GM23248 (cell line): Measurements from ENCODE around the gene SEBOX. TPM values are rescaled to one million over a fixed set of nuclear protein-coding genes. Genes with fewer than 3 reads are reported as not detected.
A peak's percentile ranks its signal among the peaks of the same experiment; 100 is the strongest.
"Not testable (repeated sequence)": the region's sequence is repeated elsewhere in the genome, so short reads cannot be mapped to it uniquely, and the experiment has no call there.

ENCODE experiments used
- DNase-seq: peaks from one replicate; pipeline ENCODE4 v3.0.0-alpha.2; 2015
- H2AFZ ChIP-seq: fragments of 200-600 bp; sonication (generic); 2 replicates; pipeline ENCODE4 v1.6.1; 2016; ENCODE audit warnings: antibody characterized with exemption
- H3F3A ChIP-seq: fragments of 200-600 bp; sonication (generic); 2 replicates; pipeline ENCODE4 v1.6.1; 2016; ENCODE audit warnings: mild to moderate bottlenecking, antibody characterized with exemption, mixed run types; ENCODE audit not compliant: insufficient read depth
- H3K27ac ChIP-seq: fragments of 200-600 bp; sonication (generic); 2 replicates; pipeline ENCODE4 v1.5.1; 2016; ENCODE audit warnings: mild to moderate bottlenecking
- H3K27me3 ChIP-seq: fragments of 200-600 bp; sonication (generic); replicated peaks from 2 replicates; pipeline ENCODE4 v1.6.1; 2016; ENCODE audit warnings: mild to moderate bottlenecking; ENCODE audit not compliant: insufficient read depth
- H3K36me3 ChIP-seq: fragments of 200-600 bp; sonication (generic); 2 replicates; pipeline ENCODE4 v1.6.1; 2016; ENCODE audit warnings: low read depth, mild to moderate bottlenecking
- H3K4me1 ChIP-seq: fragments of 200-600 bp; sonication (generic); 2 replicates; pipeline ENCODE4 v1.6.1; 2016; ENCODE audit warnings: mild to moderate bottlenecking; ENCODE audit not compliant: insufficient read depth
- H3K4me2 ChIP-seq: fragments of 200-600 bp; sonication (generic); one replicate; pipeline ENCODE4 v1.6.1; 2016; ENCODE audit warnings: mild to moderate bottlenecking; ENCODE audit not compliant: unreplicated experiment
- H3K4me3 ChIP-seq: fragments of 200-600 bp; sonication (generic); 2 replicates; pipeline ENCODE4 v1.5.1; 2016; ENCODE audit warnings: mild to moderate bottlenecking
- H3K79me2 ChIP-seq: fragments of 200-600 bp; sonication (generic); 2 replicates; pipeline ENCODE4 v1.6.1; 2016; ENCODE audit warnings: mild to moderate bottlenecking; ENCODE audit not compliant: insufficient read depth
- H3K9ac ChIP-seq: fragments of 200-600 bp; sonication (generic); 2 replicates; pipeline ENCODE4 v1.6.1; 2016; ENCODE audit warnings: mild to moderate bottlenecking
- H3K9me2 ChIP-seq: fragments of 200-600 bp; sonication (generic); 2 replicates; pipeline ENCODE4 v1.6.1; 2016; ENCODE audit warnings: mixed run types, mild to moderate bottlenecking, moderate library complexity; ENCODE audit not compliant: insufficient read depth
- H3K9me3 ChIP-seq: fragments of 200-600 bp; sonication (generic); one replicate; pipeline ENCODE4 v1.6.1; 2017; ENCODE audit warnings: low read depth
- H4K20me1 ChIP-seq: fragments of 200-600 bp; sonication (generic); 2 replicates; pipeline ENCODE4 v1.6.0; 2016; ENCODE audit not compliant: insufficient read depth
- EZH2 ChIP-seq: fragments of 200-600 bp; sonication (generic); IDR thresholded peaks from 2 replicates; pipeline ENCODE4 v1.6.1; 2018; ENCODE audit warnings: antibody characterized with exemption, mild to moderate bottlenecking; ENCODE audit not compliant: insufficient read depth, poor library complexity, severe bottlenecking
- EZH2phosphoT487 ChIP-seq: fragments of 200-600 bp; sonication (generic); IDR thresholded peaks from 2 replicates; pipeline ENCODE4 v1.6.1; 2018; ENCODE audit warnings: antibody characterized with exemption, moderate library complexity, mild to moderate bottlenecking, low read depth; ENCODE audit not compliant: insufficient read depth
- WGBS, 2 experiments: methylation state at CpG; one replicate each; pipeline ENCODE4 v1.1.6; 2015 to 2017; ENCODE audit warnings: low lambda C conversion rate in 2 of 2, low coverage in 1 of 2; ENCODE audit errors: missing lambda C conversion rate in 2 of 2; 5-methylcytosine and 5-hydroxymethylcytosine counted together
- in situ Hi-C: fragments of 300-500 bp; cut with MboI; formaldehyde crosslinking; loops from 2 replicates; pipeline ENCODE4 v1.15.0; 2020
- polyA plus RNA-seq: library from polyadenylated mRNA; unstranded; fragments of >200 nt; fragmentation: Nextera tagmentation; extraction: Ambion mirVana; gene quantifications from 2 replicates; pipeline ENCODE4 v1.2.1, GENCODE V29; 2016
- total RNA-seq: library from RNA; depleted of rRNA; stranded (reverse); fragments of >200 nt; shearing (Covaris generic); gene quantifications from 2 replicates; pipeline ENCODE4 v1.2.3, GENCODE V29; 2014

SEBOX gene
- total and polyA plus RNA-seq, 2 experiments from 2014 or later, result not detected

GRCh38 chr17:28339431-28339830, 25.6 kb downstream of the SEBOX start:
- no peak overlapping the region for H3K9ac ChIP-seq
- peaks cover 26% of the 10 kb centered on the region for H3K36me3 ChIP-seq
- H3K9me2 ChIP-seq, result no peaks in the 10 kb centered on the region
- TF ChIP-seq EZH2 (no peak), EZH2phosphoT487 (no peak)
- H3K4me2 ChIP-seq, result no peak overlapping the region
- DNase-seq, result no peak
- peaks cover 64% of the 10 kb centered on the region for H3K79me2 ChIP-seq
- 91 to 93% methylated on average over 15 of the region's 15 CpGs for WGBS, 2 experiments
- H3F3A ChIP-seq, result peaks cover 16% of the 10 kb centered on the region
- no peak overlapping the region for H2AFZ ChIP-seq
- H3K9me3 ChIP-seq, result no peaks in the 10 kb centered on the region
- H3K27ac ChIP-seq, result no peak overlapping the region
- H4K20me1 ChIP-seq, result no peaks in the 10 kb centered on the region; the same call in 1 of the 2 replicates
- peaks cover 22% of the 10 kb centered on the region for H3K4me1 ChIP-seq
- no peaks in the 10 kb centered on the region for H3K27me3 ChIP-seq
- H3K4me3 ChIP-seq, result no peak overlapping the region
- in situ Hi-C loops, result no loop called here

- H3K9me2 ChIP-seq, H3K4me2 ChIP-seq, H3K9ac ChIP-seq, H3K9me3 ChIP-seq, H4K20me1 ChIP-seq, DNase-seq, H3K27me3 ChIP-seq, H2AFZ ChIP-seq, in situ Hi-C loops, H3K4me3 ChIP-seq: not testable (repeated sequence)
- H3K27ac ChIP-seq, result peak overlapping the region; percentile 15; the same call in 1 of the 2 replicates
- H3K4me1 ChIP-seq, result peaks cover 29% of the 10 kb centered on the region
- WGBS, 2 experiments, result 85 to 96% methylated on average over 8 of the region's 8 CpGs
- H3K79me2 ChIP-seq, result peaks cover 71% of the 10 kb centered on the region
- peaks cover 26% of the 10 kb centered on the region for H3K36me3 ChIP-seq
- H3F3A ChIP-seq, result peaks cover 21% of the 10 kb centered on the region
Observed at GRCh38 chr17:28338769-28339212, 26.2 kb downstream of the SEBOX start.

- peak; percentile 31 for DNase-seq
- Histone ChIP-seq H2AFZ (no peak overlapping the region), H3K4me2 (no peak overlapping the region), H3K27me3 (no peaks in the 10 kb centered on the region), H3K9me2 (no peaks in the 10 kb centered on the region), H3K4me3 (no peak overlapping the region), H3K79me2 (peaks cover 77% of the 10 kb centered on the region), H3K27ac (peak overlapping the region; percentile 15; the same call in 1 of the 2 replicates), H3K9me3 (no peaks in the 10 kb centered on the region), H3F3A (peaks cover 21% of the 10 kb centered on the region), H3K4me1 (peaks cover 34% of the 10 kb centered on the region), H4K20me1 (no peaks in the 10 kb centered on the region; the same call in 1 of the 2 replicates), H3K9ac (no peak overlapping the region), H3K36me3 (peaks cover 26% of the 10 kb centered on the region)
- WGBS, 2 experiments, result 76 to 84% methylated on average over 5 of the region's 5 CpGs
- no peak for TF ChIP-seq EZH2
- TF ChIP-seq EZH2phosphoT487, result no peak
- in situ Hi-C loops, result no loop called here
Observed at GRCh38 chr17:28338056-28338768, 26.8 kb downstream of the SEBOX start.

- DNase-seq, result peak; percentile 91
- Histone ChIP-seq H3K9me3 (no peaks in the 10 kb centered on the region), H3K27ac (peak overlapping the region; percentile 97), H3K27me3 (no peaks in the 10 kb centered on the region), H3K9ac (peak overlapping the region; percentile 97), H3K4me2 (peak overlapping the region; percentile 73), H2AFZ (peak overlapping the region; percentile 55), H3K79me2 (peaks cover 94% of the 10 kb centered on the region), H3K36me3 (peaks cover 6% of the 10 kb centered on the region; the same call in 1 of the 2 replicates), H3K9me2 (no peaks in the 10 kb centered on the region), H3K4me1 (peaks cover 41% of the 10 kb centered on the region), H3K4me3 (peak overlapping the region; percentile 86), H3F3A (peaks cover 21% of the 10 kb centered on the region), H4K20me1 (no peaks in the 10 kb centered on the region; the same call in 1 of the 2 replicates)
- TF ChIP-seq EZH2 (no peak), EZH2phosphoT487 (no peak)
- in situ Hi-C loops, result no loop called here
- 3 to 5% methylated on average over 28 of the region's 29 CpGs for WGBS, 2 experiments
Observed at GRCh38 chr17:28335959-28336871, 28.8 kb downstream of the SEBOX start.
